SK-N-SH (cell line): ENCODE measurements around the gene CDH4. TPM values are rescaled to one million over a fixed set of nuclear protein-coding genes. Genes with fewer than 3 reads are reported as not detected.

Source experiments
- CTCF ChIA-PET: fragments of 300-600, 350-600 bp; formaldehyde crosslinking; extraction: SDS; loops from one replicate; lab custom pipeline; 2021; lab: Yijun Ruan, JAX
- POLR2A ChIA-PET: fragments of 350-600 bp; sonication (Branson Sonifier 250); formaldehyde crosslinking; extraction: SDS; loops from one replicate; lab custom pipeline; 2020; ENCODE audit warnings: antibody characterized with exemption, inconsistent platforms; lab: Yijun Ruan, JAX
- DNase-seq: peaks from one replicate; pipeline ENCODE4 v3.0.0; 2012
- H2AFZ ChIP-seq: fragments of 200-600 bp; sonication (generic); 2 replicates; pipeline ENCODE4 v1.8.1; 2016; ENCODE audit warnings: antibody characterized with exemption, mild to moderate bottlenecking, low read depth
- H3F3A ChIP-seq: fragments of 200-600 bp; sonication (generic); replicated peaks from 2 replicates; pipeline ENCODE3; 2016; ENCODE audit warnings: antibody characterized with exemption, mild to moderate bottlenecking; ENCODE audit not compliant: insufficient read depth
- H3K27ac ChIP-seq, 2 experiments: fragments of 200-500 bp in 1 of 2; fragments of 200-600 bp in 1 of 2; sonication (Bioruptor generic) in 1 of 2; sonication (generic), shearing (Covaris generic) in 1 of 2; 2 replicates each; pipeline versions ENCODE4 v1.5.1 to v1.6.1; 2014 to 2016; ENCODE audit warnings: low read depth in 2 of 2, inconsistent platforms in 1 of 2, low read length in 1 of 2, mild to moderate bottlenecking in 1 of 2, mixed read lengths in 1 of 2
- H3K27me3 ChIP-seq: fragments of 200-600 bp; sonication (generic), shearing (Covaris generic); 2 replicates; pipeline ENCODE4 v1.6.1; 2016; ENCODE audit warnings: mixed run types; ENCODE audit not compliant: insufficient read depth
- H3K36me3 ChIP-seq, 2 experiments: fragments of 200-500 bp in 1 of 2; fragments of 200-600 bp in 1 of 2; sonication (Bioruptor generic) in 1 of 2; sonication (generic) in 1 of 2; replicated peaks in 1 of 2; 2 replicates each; pipeline versions ENCODE3 to v1.5.1; 2014 to 2016; ENCODE audit warnings: low read length in 1 of 2, mild to moderate bottlenecking in 1 of 2; ENCODE audit not compliant: insufficient read depth in 2 of 2, control insufficient read depth in 1 of 2
- H3K4me1 ChIP-seq, 2 experiments: fragments of 200-500 bp in 1 of 2; fragments of 200-600 bp in 1 of 2; sonication (Bioruptor generic) in 1 of 2; sonication (generic), shearing (Covaris generic) in 1 of 2; 2 replicates each; pipeline versions ENCODE4 v1.5.1 to v1.6.1; 2014 to 2016; ENCODE audit warnings: low read depth in 1 of 2, low read length in 1 of 2, mixed run types in 1 of 2; ENCODE audit not compliant: insufficient read depth in 2 of 2, control insufficient read depth in 1 of 2
- H3K4me2 ChIP-seq: fragments of 200-600 bp; sonication (generic), shearing (Covaris generic); 2 replicates; pipeline ENCODE4 v1.6.1; 2017; ENCODE audit warnings: mixed run types
- H3K4me3 ChIP-seq, 2 experiments: fragments of 200-500 bp in 1 of 2; fragments of 200-600 bp in 1 of 2; sonication (Bioruptor generic) in 1 of 2; sonication (generic), shearing (Covaris generic) in 1 of 2; 2 replicates each; pipeline versions ENCODE4 v1.5.1 to v1.8.1; 2014 to 2016; ENCODE audit warnings: low read depth in 2 of 2, inconsistent platforms in 1 of 2, low read length in 1 of 2, mild to moderate bottlenecking in 1 of 2, mixed read lengths in 1 of 2, moderate library complexity in 1 of 2
- H3K79me2 ChIP-seq: fragments of 200-600 bp; sonication (generic); 2 replicates; pipeline ENCODE4 v1.8.1; 2017; ENCODE audit warnings: mild to moderate bottlenecking; ENCODE audit not compliant: insufficient read depth
- H3K9ac ChIP-seq: fragments of 200-600 bp; sonication (generic); 2 replicates; pipeline ENCODE4 v1.6.1; 2017; ENCODE audit warnings: mixed run types
- H3K9me2 ChIP-seq: fragments of 200-600 bp; sonication (generic); 2 replicates; pipeline ENCODE4 v1.6.1; 2017; ENCODE audit warnings: mixed run types
- H3K9me3 ChIP-seq: fragments of 200-600 bp; sonication (generic); 2 replicates; pipeline ENCODE4 v1.6.1; 2017; ENCODE audit warnings: mixed run types, mild to moderate bottlenecking, moderate library complexity
- H4K20me1 ChIP-seq: fragments of 200-600 bp; sonication (generic); 2 replicates; pipeline ENCODE4 v1.6.1; 2017; ENCODE audit warnings: mild to moderate bottlenecking, mixed run types; ENCODE audit not compliant: insufficient read depth
- ELF1 ChIP-seq: IDR thresholded peaks from 2 replicates; pipeline ENCODE4 v1.4.0; 2012
- EP300 ChIP-seq, 2 experiments: IDR thresholded peaks; 2 replicates each; pipeline versions ENCODE4 v1.4.0 to v1.6.1; 2012; ENCODE audit warnings: borderline replicate concordance in 1 of 2, low read depth in 1 of 2, low read length in 1 of 2
- EZH2phosphoT487 ChIP-seq: fragments of 200-600 bp; sonication (generic); IDR thresholded peaks from 2 replicates; pipeline ENCODE4 v1.6.1; 2017; ENCODE audit warnings: low read depth, mixed run types, mild to moderate bottlenecking, antibody characterized with exemption, moderate library complexity, borderline replicate concordance
- GABPA ChIP-seq: IDR thresholded peaks from 2 replicates; pipeline ENCODE4 v1.4.0; 2012; ENCODE audit warnings: low read depth, mild to moderate bottlenecking
- MEF2A ChIP-seq: IDR thresholded peaks from 2 replicates; pipeline ENCODE4 v1.4.0; 2012; ENCODE audit warnings: low read depth, borderline replicate concordance
- NFIC ChIP-seq: IDR thresholded peaks from 2 replicates; pipeline ENCODE4 v1.4.0; 2012; ENCODE audit warnings: borderline replicate concordance
- POLR2AphosphoS5 ChIP-seq: IDR thresholded peaks from 2 replicates; pipeline ENCODE4 v1.6.1; 2012; ENCODE audit warnings: low read depth, low read length
- RXRA ChIP-seq: IDR thresholded peaks from 2 replicates; pipeline ENCODE4 v1.4.0; 2012; ENCODE audit warnings: low read depth, mild to moderate bottlenecking, borderline replicate concordance
- SIN3A ChIP-seq: IDR thresholded peaks from 2 replicates; pipeline ENCODE4 v1.6.1; 2012; ENCODE audit warnings: low read depth, mild to moderate bottlenecking, low read length, moderate library complexity, borderline replicate concordance
- SMC3 ChIP-seq: IDR thresholded peaks from 2 replicates; pipeline ENCODE4 v1.6.1; 2012; ENCODE audit warnings: low read depth, low read length, improper control_type of control experiment
- TCF12 ChIP-seq: IDR thresholded peaks from 2 replicates; pipeline ENCODE4 v1.4.0; 2012
- YY1 ChIP-seq: IDR thresholded peaks from 2 replicates; pipeline ENCODE4 v1.4.0; 2012; ENCODE audit warnings: low read depth, mild to moderate bottlenecking
- WGBS: methylation state at CpG from one replicate; pipeline ENCODE4 v1.1.6; 2017; ENCODE audit warnings: low lambda C conversion rate; 5-methylcytosine and 5-hydroxymethylcytosine counted together
- polyA plus RNA-seq, 3 experiments: library from polyadenylated mRNA; depleted of rRNA; stranded (reverse); fragments of >200 nt; gene quantifications; 2 replicates each; pipeline ENCODE4 v1.2.3, GENCODE V29; 2012
- TF ChIP-seq, protein P1 (sequence below): IDR thresholded peaks from 2 replicates; pipeline ENCODE4 v1.4.0; 2012; ENCODE audit warnings: low read depth, borderline replicate concordance
- TF ChIP-seq, protein P2 (sequence below): fragments of 150-350 bp; IDR thresholded peaks from 2 replicates; pipeline ENCODE4 v1.6.1; 2017; ENCODE audit warnings: antibody characterized with exemption, low read length, low read depth, borderline replicate concordance
- TF ChIP-seq, protein P3 (sequence below): IDR thresholded peaks from 2 replicates; pipeline ENCODE4 v1.6.1; 2012; ENCODE audit warnings: mild to moderate bottlenecking, low read depth, low read length, moderate library complexity

Gene CDH4
- polyA plus RNA-seq, 1 of the 3 experiments (the other 2 are of a cell fraction) = not detected

DNA sequence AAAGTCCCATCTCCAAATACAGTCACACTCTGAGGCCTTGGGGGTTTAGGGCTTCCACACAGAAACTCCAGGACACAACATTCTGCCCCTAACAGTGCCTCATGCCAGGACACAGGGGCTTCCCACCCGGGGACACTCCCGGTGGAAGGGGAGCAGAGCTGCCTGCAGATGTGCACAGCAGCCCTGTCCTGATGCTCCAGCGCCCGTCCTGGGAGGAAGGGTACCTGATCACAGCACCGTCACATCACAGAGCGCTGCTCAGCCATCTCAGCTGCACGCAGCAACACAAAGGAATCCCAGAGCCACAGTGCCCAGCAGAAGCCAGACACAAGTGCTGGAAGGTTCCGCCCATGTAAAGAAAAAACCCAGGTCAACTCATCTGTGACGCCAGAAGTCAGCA, 657.0 kb downstream of the CDH4 start:
- H3K4me1 ChIP-seq = no peaks in the 10 kb centered on the region
- H3K79me2 ChIP-seq = no peaks in the 10 kb centered on the region
- no peak overlapping the region for H3K4me2 ChIP-seq
- no peaks in the 10 kb centered on the region for H3F3A ChIP-seq
- no peaks in the 10 kb centered on the region for H3K9me3 ChIP-seq
- DNase-seq = no peak
- no peaks in the 10 kb centered on the region for H3K27me3 ChIP-seq
- H3K9me2 ChIP-seq = no peaks in the 10 kb centered on the region
- no peak overlapping the region for H3K27ac ChIP-seq
- no peak overlapping the region for H2AFZ ChIP-seq
- H3K4me3 ChIP-seq = no peak overlapping the region
- ChIA-PET CTCF (interaction anchor here (5.3 kb wide), 1 partner anchor 12 kb away, joined by 40 read pairs; no protein-coding TSS in a partner anchor), POLR2A (no interaction called here)
- WGBS = 51% methylated on average over 9 of the region's 9 CpGs
- H4K20me1 ChIP-seq = no peaks in the 10 kb centered on the region
- TF ChIP-seq YY1 (no peak), GABPA (no peak), SMC3 (no peak), TCF12 (no peak), ELF1 (no peak), POLR2AphosphoS5 (no peak), EZH2phosphoT487 (no peak), NFIC (no peak), EP300 (IDR thresholded peaks at IDR 0.05; ENCODE audit: borderline replicate concordance in 1 of 2, low read depth in 1 of 2, low read length in 1 of 2) (no peak), RXRA (no peak), SIN3A (no peak), MEF2A (no peak)
- TF ChIP-seq, protein P1, sequence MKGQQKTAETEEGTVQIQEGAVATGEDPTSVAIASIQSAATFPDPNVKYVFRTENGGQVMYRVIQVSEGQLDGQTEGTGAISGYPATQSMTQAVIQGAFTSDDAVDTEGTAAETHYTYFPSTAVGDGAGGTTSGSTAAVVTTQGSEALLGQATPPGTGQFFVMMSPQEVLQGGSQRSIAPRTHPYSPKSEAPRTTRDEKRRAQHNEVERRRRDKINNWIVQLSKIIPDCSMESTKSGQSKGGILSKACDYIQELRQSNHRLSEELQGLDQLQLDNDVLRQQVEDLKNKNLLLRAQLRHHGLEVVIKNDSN = no peak
- TF ChIP-seq, protein P2, sequence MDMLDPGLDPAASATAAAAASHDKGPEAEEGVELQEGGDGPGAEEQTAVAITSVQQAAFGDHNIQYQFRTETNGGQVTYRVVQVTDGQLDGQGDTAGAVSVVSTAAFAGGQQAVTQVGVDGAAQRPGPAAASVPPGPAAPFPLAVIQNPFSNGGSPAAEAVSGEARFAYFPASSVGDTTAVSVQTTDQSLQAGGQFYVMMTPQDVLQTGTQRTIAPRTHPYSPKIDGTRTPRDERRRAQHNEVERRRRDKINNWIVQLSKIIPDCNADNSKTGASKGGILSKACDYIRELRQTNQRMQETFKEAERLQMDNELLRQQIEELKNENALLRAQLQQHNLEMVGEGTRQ = no peak
- TF ChIP-seq, protein P3, sequence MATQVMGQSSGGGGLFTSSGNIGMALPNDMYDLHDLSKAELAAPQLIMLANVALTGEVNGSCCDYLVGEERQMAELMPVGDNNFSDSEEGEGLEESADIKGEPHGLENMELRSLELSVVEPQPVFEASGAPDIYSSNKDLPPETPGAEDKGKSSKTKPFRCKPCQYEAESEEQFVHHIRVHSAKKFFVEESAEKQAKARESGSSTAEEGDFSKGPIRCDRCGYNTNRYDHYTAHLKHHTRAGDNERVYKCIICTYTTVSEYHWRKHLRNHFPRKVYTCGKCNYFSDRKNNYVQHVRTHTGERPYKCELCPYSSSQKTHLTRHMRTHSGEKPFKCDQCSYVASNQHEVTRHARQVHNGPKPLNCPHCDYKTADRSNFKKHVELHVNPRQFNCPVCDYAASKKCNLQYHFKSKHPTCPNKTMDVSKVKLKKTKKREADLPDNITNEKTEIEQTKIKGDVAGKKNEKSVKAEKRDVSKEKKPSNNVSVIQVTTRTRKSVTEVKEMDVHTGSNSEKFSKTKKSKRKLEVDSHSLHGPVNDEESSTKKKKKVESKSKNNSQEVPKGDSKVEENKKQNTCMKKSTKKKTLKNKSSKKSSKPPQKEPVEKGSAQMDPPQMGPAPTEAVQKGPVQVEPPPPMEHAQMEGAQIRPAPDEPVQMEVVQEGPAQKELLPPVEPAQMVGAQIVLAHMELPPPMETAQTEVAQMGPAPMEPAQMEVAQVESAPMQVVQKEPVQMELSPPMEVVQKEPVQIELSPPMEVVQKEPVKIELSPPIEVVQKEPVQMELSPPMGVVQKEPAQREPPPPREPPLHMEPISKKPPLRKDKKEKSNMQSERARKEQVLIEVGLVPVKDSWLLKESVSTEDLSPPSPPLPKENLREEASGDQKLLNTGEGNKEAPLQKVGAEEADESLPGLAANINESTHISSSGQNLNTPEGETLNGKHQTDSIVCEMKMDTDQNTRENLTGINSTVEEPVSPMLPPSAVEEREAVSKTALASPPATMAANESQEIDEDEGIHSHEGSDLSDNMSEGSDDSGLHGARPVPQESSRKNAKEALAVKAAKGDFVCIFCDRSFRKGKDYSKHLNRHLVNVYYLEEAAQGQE = no peak
- no peak overlapping the region for H3K9ac ChIP-seq
- H3K36me3 ChIP-seq = no peaks in the 10 kb centered on the region
